ENCODE data around the gene BAG1. TPM values are rescaled to one million over a fixed set of nuclear protein-coding genes. Genes with fewer than 3 reads are reported as not detected.

Gene BAG1
- total and polyA plus RNA-seq, 4 donors, result 35.1 to 55.2 (median 43.0) TPM

GRCh38 chr9:33228606-33229005, 35.9 kb downstream of the BAG1 start:
- Histone ChIP-seq H3K9me3 (ENCODE audit: control insufficient read depth in 4 of 4, low read length in 3 of 4) (no peaks in the 10 kb centered on the region), H3K27ac (ENCODE audit: low read depth in 1 of 2, low read length in 2 of 2) (no peak overlapping the region), H3K9ac (ENCODE audit: low read depth in 1 of 2, low read length in 2 of 2) (no peak overlapping the region), H3K36me3 (ENCODE audit: control insufficient read depth in 4 of 4, insufficient read depth in 3 of 4, low read depth in 1 of 4, low read length in 3 of 4) (no peaks in the 10 kb centered on the region), H3K4me1 (ENCODE audit: control insufficient read depth in 4 of 4, insufficient read depth in 4 of 4, low read length in 3 of 4) (peaks cover 0 to 4% (median 0%) of the 10 kb centered on the region in 4 donors), H3K4me3 (ENCODE audit: low read depth in 1 of 3, low read length in 3 of 3) (no peak overlapping the region), H3K27me3 (ENCODE audit: control insufficient read depth in 4 of 4, insufficient read depth in 4 of 4, low read length in 3 of 4) (no peaks in the 10 kb centered on the region)
- DNase-seq (ENCODE audit: low spot score), result no peak
- 85% methylated on average over 4 of the region's 4 CpGs for WGBS
- TF ChIP-seq TAF1 (conservative IDR thresholded peaks at IDR 0.05) (no peak), GABPA (IDR thresholded peaks at IDR 0.05 in 1 of 2, conservative IDR thresholded peaks at IDR 0.05 in 1 of 2) (no peak), RAD21 (IDR thresholded peaks at IDR 0.05) (no peak), HNF4G (IDR thresholded peaks at IDR 0.05) (no peak), JUND (IDR thresholded peaks at IDR 0.05) (no peak), FOXA2 (IDR thresholded peaks at IDR 0.05) (no peak), REST (IDR thresholded peaks at IDR 0.05) (no peak), ZBTB33 (IDR thresholded peaks at IDR 0.05) (no peak), CTCF (IDR thresholded peaks at IDR 0.05; ENCODE audit: low read depth, low read length, missing input control) (no peak), NR2F2 (IDR thresholded peaks at IDR 0.05) (no peak)

GRCh38 chr9:33227741-33228140, 36.8 kb downstream of the BAG1 start:
- Histone ChIP-seq H3K4me3 (ENCODE audit: low read depth in 1 of 3, low read length in 3 of 3) (no peak overlapping the region), H3K9ac (ENCODE audit: low read depth in 1 of 2, low read length in 2 of 2) (no peak overlapping the region), H3K27ac (ENCODE audit: low read depth in 1 of 2, low read length in 2 of 2) (no peak overlapping the region), H3K27me3 (ENCODE audit: control insufficient read depth in 4 of 4, insufficient read depth in 4 of 4, low read length in 3 of 4) (no peaks in the 10 kb centered on the region), H3K4me1 (ENCODE audit: control insufficient read depth in 4 of 4, insufficient read depth in 4 of 4, low read length in 3 of 4) (peaks cover 0 to 4% (median 0%) of the 10 kb centered on the region in 4 donors), H3K36me3 (ENCODE audit: control insufficient read depth in 4 of 4, insufficient read depth in 3 of 4, low read depth in 1 of 4, low read length in 3 of 4) (no peaks in the 10 kb centered on the region), H3K9me3 (ENCODE audit: control insufficient read depth in 4 of 4, low read length in 3 of 4) (no peaks in the 10 kb centered on the region)
- WGBS, result 88% methylated on average over 8 of the region's 8 CpGs
- DNase-seq (ENCODE audit: low spot score), result no peak
- TF ChIP-seq SP1 (IDR thresholded peaks at IDR 0.05), result no peak
- no peak for TF ChIP-seq RXRA (IDR thresholded peaks at IDR 0.05)
- TF ChIP-seq FOXA1 (IDR thresholded peaks at IDR 0.05), result no peak
- TF ChIP-seq ATF3 (IDR thresholded peaks at IDR 0.05), result no peak
- TF ChIP-seq HNF4G (IDR thresholded peaks at IDR 0.05), result no peak
- no peak for TF ChIP-seq MAX (IDR thresholded peaks at IDR 0.05)
- TF ChIP-seq TAF1 (conservative IDR thresholded peaks at IDR 0.05), result no peak
- no peak for TF ChIP-seq CTCF (IDR thresholded peaks at IDR 0.05; ENCODE audit: low read depth, low read length, missing input control)
- TF ChIP-seq FOXA2 (IDR thresholded peaks at IDR 0.05), result no peak
- no peak for TF ChIP-seq JUND (IDR thresholded peaks at IDR 0.05)

Measured in liver (tissue), 9 donors.